Stimulated activated CD4-positive, alpha-beta T cell treated with anti-CD3 and anti-CD28 coated beads, Interleukin-4, amount 100 ng/mL, for 24 hours (primary cell): ENCODE results near the gene SOX11.

Source experiments
- DNase-seq: peaks from one replicate; pipeline ENCODE4 v3.0.0-alpha.2; 2020

Gene SOX11

DNA sequence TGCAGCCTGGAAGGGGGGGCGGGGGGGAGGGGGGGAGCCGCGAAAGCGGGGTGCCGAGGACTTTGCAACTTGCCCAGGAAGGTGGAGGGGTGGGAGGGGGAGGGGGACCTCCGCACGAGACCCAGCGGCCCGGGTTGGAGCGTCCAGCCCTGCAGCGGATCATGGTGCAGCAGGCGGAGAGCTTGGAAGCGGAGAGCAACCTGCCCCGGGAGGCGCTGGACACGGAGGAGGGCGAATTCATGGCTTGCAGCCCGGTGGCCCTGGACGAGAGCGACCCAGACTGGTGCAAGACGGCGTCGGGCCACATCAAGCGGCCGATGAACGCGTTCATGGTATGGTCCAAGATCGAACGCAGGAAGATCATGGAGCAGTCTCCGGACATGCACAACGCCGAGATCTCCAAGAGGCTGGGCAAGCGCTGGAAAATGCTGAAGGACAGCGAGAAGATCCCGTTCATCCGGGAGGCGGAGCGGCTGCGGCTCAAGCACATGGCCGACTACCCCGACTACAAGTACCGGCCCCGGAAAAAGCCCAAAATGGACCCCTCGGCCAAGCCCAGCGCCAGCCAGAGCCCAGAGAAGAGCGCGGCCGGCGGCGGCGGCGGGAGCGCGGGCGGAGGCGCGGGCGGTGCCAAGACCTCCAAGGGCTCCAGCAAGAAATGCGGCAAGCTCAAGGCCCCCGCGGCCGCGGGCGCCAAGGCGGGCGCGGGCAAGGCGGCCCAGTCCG, 540 bp downstream of the SOX11 start:
- DNase-seq, result no peak

- no peak for DNase-seq
These were observed 1.4 kb downstream of the SOX11 start for GRCh38 chr2:5693287-5694201.

- no peak for DNase-seq
These were observed 2.1 kb downstream of the SOX11 start for GRCh38 chr2:5694306-5694705.

- no peak for DNase-seq
These were observed 3.6 kb downstream of the SOX11 start for GRCh38 chr2:5695654-5696403.

- no peak for DNase-seq
These were observed 4.3 kb downstream of the SOX11 start for GRCh38 chr2:5696404-5696944.

DNA sequence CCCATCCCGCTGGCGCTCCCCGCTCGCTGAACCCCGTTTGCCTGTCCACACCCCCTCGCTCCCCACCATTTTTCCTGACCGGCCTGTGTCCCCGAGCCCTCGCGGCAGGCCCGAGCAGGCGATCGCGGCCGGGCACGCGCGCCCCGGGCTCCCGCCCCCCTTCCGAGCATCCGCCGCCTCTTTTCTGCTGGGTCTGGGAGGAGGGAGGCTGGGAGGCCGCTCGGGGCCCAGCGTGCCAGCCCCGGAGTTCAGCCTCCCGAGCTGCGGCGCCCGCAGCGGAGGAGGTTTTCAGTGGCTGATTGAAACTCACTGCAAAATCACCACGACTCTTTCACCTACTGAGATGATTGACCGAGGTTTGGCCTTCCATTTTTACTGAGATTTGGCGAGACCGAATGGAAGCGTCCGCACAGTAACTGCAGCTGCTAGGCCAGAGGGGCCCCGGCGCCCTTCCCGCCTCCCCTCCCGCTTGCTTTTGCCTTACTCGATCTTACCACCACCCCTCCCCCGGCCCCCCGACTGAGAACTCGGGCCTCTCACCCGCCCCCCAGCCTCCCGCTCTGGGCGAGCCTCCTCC, 4.8 kb downstream of the SOX11 start:
- DNase-seq, result no peak

DNA sequence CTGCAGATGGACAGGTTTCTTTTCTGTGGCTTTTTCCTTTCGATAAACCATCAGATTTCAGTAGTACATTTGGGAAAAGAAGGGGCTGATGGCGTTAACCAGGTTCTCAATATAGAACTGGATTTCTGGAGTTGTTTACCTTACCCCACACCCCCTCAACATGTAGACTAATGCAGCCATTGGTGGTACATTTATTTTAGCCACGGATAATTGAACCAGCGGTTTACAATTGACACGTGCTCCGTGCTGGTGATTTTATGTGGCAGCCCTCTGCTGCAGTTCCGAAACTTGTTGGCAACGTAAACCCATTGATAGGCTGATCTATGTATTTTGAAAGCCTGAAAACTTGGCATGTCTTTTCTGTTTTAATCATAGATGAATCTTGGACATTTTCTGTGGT, 5.4 kb downstream of the SOX11 start:
- DNase-seq, result no peak

GRCh38 chr2:5698134-5698533, 6.0 kb downstream of the SOX11 start:
- no peak for DNase-seq

DNA sequence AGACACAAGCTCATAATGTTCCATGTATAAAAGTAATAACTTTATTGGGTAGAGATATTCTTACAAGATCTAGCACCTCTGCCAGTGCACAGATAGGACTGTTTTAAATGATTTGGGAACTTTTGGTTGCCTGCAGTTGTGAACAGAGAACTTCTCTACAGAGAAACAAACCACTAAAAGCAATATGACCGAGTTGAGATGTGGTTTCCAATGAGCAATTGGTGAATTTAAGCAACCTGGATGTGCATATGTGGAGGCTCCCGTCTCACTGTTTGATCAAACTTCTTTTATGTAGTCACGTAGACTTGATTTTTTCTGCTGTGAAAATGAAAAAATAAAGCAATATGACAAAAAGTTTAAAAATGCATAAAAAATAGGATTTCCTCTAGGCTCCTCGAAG, 7.8 kb downstream of the SOX11 start:
- DNase-seq, result no peak

GRCh38 chr2:5700551-5700950, 8.4 kb downstream of the SOX11 start:
- no peak for DNase-seq

DNA sequence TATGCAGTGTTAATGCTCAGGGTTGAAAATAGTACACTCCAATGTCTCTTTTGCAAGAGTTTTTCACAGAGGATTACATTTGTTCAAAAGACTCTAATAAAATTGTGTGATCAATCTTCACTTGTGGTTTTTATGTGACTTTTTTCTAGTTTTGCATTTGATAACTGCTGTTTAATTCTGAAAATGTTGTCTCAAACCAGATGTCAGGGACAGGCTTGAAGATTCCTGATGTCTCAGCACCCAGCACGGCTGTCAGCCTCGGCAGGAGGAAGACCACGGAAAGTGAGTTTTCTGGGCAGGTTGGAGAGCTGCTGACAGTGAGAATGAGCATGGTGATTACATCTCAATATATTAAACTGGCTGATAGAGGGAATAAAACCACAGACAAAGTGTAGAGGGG, 9.1 kb downstream of the SOX11 start:
- no peak for DNase-seq

DNA sequence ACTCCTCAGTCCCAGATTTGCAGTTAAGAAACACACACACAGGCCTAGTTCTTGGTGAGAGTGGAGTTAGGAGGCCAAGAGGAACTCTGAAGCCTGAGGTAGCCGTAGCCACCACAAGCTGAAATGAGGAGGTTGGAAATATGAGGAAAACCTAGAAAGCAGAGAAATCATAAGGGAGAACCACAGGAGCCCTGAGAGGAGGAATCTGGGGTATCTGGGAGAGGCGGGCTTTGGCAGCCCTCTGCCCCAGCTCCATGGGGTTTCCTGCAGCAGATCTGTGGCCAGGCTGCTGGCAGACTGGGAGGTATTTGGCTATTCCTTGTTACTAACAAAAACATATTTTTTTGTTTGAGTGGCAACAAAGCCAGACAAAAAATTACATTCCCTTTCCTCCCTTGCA, 11.0 kb downstream of the SOX11 start:
- DNase-seq, result no peak

DNA sequence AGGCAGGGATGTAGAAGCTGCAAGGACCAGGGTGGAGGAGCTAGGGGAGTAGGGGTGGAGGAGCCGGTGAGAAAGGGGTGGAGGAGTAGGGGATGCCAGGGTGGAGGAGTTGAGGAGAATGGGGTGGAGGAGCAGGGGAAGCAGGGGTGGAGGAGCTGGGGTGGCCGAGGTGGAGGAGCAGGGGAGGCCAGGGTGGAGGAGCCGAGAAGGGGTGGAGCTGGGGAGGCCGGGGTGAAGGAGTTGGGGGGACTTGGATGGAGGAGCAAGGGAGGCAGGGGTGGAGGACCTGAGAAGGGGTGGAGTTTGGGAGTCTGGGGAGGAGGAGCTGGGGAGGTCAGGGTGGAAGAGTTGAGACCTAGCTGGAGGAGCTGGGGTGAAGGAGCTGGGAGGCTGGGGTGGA, 13.3 kb downstream of the SOX11 start:
- no peak for DNase-seq

- no peak for DNase-seq
These were observed 14.7 kb downstream of the SOX11 start for GRCh38 chr2:5706717-5707455.

- no peak for DNase-seq
These were observed 18.4 kb downstream of the SOX11 start for GRCh38 chr2:5710615-5711014.

DNA sequence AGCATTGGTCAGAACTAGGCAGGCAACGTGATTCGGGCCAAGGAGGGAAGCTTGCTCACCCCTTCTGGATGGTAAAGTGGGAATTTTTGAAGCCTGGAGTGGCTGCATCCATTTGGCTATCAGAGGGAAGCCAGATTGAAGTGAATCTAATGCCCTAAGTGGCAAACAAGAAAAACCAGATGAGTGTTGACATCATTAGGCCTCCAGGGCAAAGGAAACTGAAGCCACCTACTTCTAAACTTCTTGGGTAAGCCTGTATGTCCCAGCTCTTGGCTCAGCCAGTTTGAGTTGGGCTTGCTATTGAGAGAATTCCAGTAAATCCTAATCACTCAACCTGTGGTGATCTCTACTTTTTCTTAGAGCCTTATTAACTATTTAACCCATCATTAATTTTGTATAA, 20.9 kb downstream of the SOX11 start:
- no peak for DNase-seq

GRCh38 chr2:5719629-5720334, 27.6 kb downstream of the SOX11 start:
- DNase-seq, result no peak

GRCh38 chr2:5720426-5720825, 28.2 kb downstream of the SOX11 start:
- no peak for DNase-seq

DNA sequence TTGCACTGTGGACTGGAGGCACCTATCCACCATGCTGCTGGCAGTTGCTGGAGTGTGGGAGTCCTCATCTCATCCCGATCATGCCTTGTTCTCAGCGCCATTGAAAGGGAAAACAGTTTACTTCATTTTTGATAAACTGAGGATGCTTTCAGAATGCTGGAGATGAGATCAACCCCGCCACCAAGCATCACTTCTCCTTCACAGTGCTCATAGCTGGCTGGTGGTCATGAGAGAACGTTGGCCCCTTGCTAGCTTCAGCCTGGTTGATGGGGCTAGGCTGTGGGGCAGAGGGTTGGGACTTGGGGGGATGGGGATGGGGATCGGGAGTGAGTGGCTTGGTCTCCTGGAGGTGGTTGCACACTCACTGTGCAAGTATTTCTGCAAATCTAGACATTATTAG, 30.1 kb downstream of the SOX11 start:
- no peak for DNase-seq

- no peak for DNase-seq
These were observed 31.9 kb downstream of the SOX11 start for GRCh38 chr2:5723791-5724735.
